Measurements from ENCODE around the gene PID1.

DNA sequence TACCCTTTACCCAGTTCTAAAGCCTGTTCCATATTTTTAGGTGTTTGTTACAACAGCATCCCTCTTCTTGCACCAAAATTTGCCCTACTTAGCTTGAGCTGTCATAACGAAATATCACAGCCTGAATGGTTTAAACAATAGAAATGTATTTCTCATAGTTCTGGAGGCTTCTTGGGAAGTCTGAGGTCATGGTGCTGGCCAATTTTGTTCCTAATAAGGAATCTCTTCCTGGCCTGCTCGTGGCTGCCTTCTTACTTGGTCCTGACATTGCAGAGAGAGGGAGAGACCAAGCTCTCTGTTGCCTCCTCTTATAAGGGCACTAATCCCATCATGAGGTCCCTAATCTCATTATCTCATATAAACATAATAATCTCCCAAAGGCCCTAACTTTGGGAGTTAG is 267.8 kb downstream of the PID1 start:
- TF ChIP-seq, protein P1, sequence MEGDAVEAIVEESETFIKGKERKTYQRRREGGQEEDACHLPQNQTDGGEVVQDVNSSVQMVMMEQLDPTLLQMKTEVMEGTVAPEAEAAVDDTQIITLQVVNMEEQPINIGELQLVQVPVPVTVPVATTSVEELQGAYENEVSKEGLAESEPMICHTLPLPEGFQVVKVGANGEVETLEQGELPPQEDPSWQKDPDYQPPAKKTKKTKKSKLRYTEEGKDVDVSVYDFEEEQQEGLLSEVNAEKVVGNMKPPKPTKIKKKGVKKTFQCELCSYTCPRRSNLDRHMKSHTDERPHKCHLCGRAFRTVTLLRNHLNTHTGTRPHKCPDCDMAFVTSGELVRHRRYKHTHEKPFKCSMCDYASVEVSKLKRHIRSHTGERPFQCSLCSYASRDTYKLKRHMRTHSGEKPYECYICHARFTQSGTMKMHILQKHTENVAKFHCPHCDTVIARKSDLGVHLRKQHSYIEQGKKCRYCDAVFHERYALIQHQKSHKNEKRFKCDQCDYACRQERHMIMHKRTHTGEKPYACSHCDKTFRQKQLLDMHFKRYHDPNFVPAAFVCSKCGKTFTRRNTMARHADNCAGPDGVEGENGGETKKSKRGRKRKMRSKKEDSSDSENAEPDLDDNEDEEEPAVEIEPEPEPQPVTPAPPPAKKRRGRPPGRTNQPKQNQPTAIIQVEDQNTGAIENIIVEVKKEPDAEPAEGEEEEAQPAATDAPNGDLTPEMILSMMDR (IDR thresholded peaks at IDR 0.05; ENCODE audit: insufficient read depth, low read depth, low read length): no peak
- TF ChIP-seq EZH2 (IDR thresholded peaks at IDR 0.05; ENCODE audit: insufficient read depth, low read length): no peak
